GM12873 (cell line): Measurements from ENCODE around the gene MAMSTR.

Experiments
- CTCF ChIP-seq: IDR thresholded peaks from 2 replicates; pipeline ENCODE4 v1.5.1; 2012; ENCODE audit warnings: low read depth, mild to moderate bottlenecking, moderate library complexity, low read length, control low read depth; ENCODE audit not compliant: insufficient read depth; ENCODE audit errors: missing control alignments

Gene MAMSTR

DNA sequence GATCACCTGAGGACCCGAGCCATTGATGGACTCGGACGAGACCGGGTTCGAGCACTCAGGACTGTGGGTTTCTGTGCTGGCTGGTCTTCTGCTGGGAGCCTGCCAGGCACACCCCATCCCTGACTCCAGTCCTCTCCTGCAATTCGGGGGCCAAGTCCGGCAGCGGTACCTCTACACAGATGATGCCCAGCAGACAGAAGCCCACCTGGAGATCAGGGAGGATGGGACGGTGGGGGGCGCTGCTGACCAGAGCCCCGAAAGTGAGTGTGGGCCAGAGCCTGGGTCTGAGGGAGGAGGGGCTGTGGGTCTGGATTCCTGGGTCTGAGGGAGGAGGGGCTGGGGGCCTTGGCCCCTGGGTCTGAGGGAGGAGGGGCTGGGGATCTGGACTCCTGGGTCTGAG lies 36.7 kb upstream of the MAMSTR start:
- TF ChIP-seq CTCF, result no peak

DNA sequence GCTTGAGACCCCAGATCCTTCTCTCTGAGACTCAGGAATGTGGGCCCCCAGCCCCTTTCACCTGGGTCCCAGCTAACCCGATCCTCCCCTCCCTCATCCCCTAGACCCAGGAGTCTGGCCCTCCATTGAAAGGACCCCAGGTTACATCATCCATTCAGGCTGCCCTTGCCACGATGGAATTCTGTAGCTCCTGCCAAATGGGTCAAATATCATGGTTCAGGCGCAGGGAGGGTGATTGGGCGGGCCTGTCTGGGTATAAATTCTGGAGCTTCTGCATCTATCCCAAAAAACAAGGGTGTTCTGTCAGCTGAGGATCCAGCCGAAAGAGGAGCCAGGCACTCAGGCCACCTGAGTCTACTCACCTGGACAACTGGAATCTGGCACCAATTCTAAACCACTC lies 36.3 kb upstream of the MAMSTR start:
- no peak for TF ChIP-seq CTCF

DNA sequence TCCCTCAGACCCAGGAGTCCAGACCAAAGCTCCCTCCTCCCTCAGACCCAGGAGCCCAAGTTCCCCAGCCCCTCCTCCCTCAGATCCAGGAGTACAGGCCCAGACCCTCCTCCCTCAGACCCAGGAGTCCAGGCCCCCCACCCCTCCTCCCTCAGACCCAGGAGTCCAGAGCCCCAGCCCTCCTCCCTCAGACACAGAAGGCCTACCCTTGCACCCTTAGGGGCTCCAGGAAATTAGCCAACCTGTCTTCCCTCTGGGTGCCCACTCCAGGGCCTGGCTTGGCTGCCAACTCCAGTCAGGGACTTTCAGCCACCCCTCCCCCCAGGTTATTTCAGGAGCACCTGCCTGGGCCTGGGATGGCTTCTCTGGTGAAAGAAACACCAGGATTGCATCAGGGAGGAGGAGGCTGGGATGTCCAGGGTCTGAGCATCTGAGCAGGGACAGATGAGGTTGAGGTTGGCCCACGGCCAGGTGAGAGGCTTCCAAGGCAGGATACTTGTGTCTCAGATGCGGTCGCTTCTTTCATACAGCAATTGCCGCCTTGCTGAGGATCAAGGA lies 35.6 kb upstream of the MAMSTR start, which contains the start of gene FGF21:
FGF21 (plus strand) TSS at position 441 of the 558 bp plus-strand sequence. CDS start 713 bp downstream, outside the sequence.
- TF ChIP-seq CTCF, result no peak

GRCh38 chr19:48752496-48753365 lies 33.2 kb upstream of the MAMSTR start, which contains the start of gene FUT1:
TSS of gene FUT1 (minus strand) at chr19:48752641. CDS start at chr19:48751281, 1,360 bp downstream.
- no peak for TF ChIP-seq CTCF

DNA sequence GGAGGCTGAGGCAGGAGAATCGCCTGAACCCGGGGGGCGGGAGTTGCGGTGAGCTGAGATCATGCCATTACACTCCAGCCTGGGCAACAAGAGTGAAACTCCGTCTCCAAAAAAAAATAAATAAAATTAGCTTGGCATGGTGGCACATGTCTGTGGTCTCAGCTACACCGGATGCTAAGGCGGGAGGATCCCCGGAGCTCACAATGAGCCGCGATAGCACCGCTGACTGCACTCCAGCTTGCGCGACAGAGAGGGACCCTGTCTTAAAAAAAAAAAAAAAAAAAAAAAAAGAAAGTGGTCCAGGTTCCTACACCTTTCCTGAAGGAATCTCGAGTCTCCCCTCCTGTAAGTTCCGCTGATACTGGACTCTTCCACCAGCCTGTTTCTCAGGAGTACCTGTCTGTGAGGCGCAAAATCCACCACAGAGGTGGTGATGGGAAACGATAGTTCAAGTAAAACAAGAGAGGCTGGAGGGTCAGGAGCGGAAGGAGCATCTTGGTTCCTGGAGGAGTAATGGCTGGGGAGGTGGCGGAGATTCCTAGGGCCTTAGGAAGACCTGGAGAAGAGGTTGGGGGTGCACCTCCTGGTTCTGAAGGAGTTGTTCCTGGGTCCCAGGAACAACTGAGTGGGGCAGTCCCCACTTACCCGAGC lies 32.4 kb upstream of the MAMSTR start:
- no peak for TF ChIP-seq CTCF

DNA sequence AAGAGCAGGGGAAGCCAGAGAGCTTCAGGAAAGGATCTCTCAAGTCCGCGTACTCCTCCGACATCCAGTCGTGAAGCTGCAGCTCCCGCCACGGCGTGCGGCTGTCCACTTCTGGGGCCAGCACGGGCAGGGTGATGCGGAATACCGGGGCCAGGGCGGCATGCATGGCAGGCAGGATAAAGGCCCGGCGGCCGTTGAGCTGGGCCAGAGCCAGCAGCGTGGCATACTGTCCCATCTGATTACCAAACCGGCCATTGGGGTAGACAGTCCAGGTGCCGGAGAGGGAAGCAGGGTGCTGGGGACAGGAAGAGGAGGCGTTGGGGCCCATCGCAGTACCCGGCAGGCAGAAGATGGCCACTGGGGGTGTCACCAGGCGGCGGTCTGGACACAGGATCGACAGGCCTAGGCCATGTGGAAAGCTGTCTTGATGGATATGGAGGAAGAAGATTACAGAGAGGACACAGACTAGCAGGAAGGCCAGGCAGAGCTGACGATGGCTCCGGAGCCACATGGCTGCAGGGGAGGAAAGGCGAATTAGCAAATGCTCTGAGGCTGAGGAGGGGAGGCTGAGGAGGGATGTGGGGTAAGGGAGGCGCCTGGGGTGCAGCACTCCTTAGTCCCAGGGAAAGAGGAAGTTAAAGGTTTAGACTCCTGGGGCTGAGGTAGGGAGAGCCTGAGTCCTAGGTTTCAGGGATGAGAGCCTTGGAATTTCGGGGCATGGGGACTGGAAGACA lies 31.4 kb upstream of the MAMSTR start:
- TF ChIP-seq CTCF, result no peak
